HAP-1 (cell line): ENCODE measurements around the gene PDE8A.

ENCODE experiments used
- DNase-seq, 2 experiments: peaks; one replicate each; pipeline ENCODE4 v3.0.0-alpha.2; 2016 to 2020; ENCODE audit warnings: low spot score in 2 of 2
- H3K27me3 ChIP-seq: fragments of 250-450 bp; sonication (Bioruptor Pico); 2 replicates; pipeline ENCODE4 v1.5.1; 2020; ENCODE audit warnings: low read depth, mild to moderate bottlenecking, moderate library complexity
- H3K36me3 ChIP-seq: fragments of 250-450 bp; sonication (Bioruptor Pico); replicated peaks from 2 replicates; pipeline ENCODE4 v1.5.1; 2020; ENCODE audit warnings: mild to moderate bottlenecking
- H3K4me1 ChIP-seq: fragments of 250-450 bp; sonication (Bioruptor Pico); 2 replicates; pipeline ENCODE4 v1.5.1; 2020; ENCODE audit warnings: mild to moderate bottlenecking
- H3K4me3 ChIP-seq: fragments of 250-450 bp; sonication (Bioruptor Pico); 2 replicates; pipeline ENCODE4 v1.5.1; 2020; ENCODE audit warnings: mild to moderate bottlenecking, moderate library complexity
- H3K9me3 ChIP-seq: fragments of 250-450 bp; sonication (Bioruptor Pico); 2 replicates; pipeline ENCODE4 v1.5.1; 2020; ENCODE audit warnings: mild to moderate bottlenecking, moderate library complexity
- in situ Hi-C: fragments of 300-500 bp; cut with MboI; formaldehyde crosslinking; loops from 3 replicates; pipeline ENCODE4 v1.14.3; 2020; ENCODE audit warnings: low sequenced_read_pairs, inconsistent platforms, mixed read lengths

The PDE8A gene

GRCh38 chr15:85091990-85092389 lies 110.3 kb downstream of the PDE8A start:
- Histone ChIP-seq H3K4me1 (no peaks in the 10 kb centered on the region), H3K4me3 (no peak overlapping the region), H3K27me3 (no peaks in the 10 kb centered on the region), H3K9me3 (no peaks in the 10 kb centered on the region), H3K36me3 (peaks cover 44% of the 10 kb centered on the region)
- DNase-seq, result no peak
- in situ Hi-C loops, result no loop called here

GRCh38 chr15:85094685-85095084 lies 113.0 kb downstream of the PDE8A start:
- Histone ChIP-seq H3K9me3 (no peaks in the 10 kb centered on the region), H3K4me3 (no peak overlapping the region), H3K36me3 (peaks cover 35% of the 10 kb centered on the region), H3K27me3 (no peaks in the 10 kb centered on the region), H3K4me1 (no peaks in the 10 kb centered on the region)
- DNase-seq, result no peak
- in situ Hi-C loops, result no loop called here

GRCh38 chr15:85095566-85095965 lies 113.9 kb downstream of the PDE8A start:
- no peak overlapping the region for H3K4me3 ChIP-seq
- no peaks in the 10 kb centered on the region for H3K27me3 ChIP-seq
- H3K9me3 ChIP-seq, result no peaks in the 10 kb centered on the region
- peaks cover 37% of the 10 kb centered on the region for H3K36me3 ChIP-seq
- H3K4me1 ChIP-seq, result no peaks in the 10 kb centered on the region
- in situ Hi-C loops, result no loop called here
- no peak for DNase-seq

GRCh38 chr15:85097250-85097649 lies 115.6 kb downstream of the PDE8A start:
- no peaks in the 10 kb centered on the region for H3K9me3 ChIP-seq
- H3K36me3 ChIP-seq, result peaks cover 29% of the 10 kb centered on the region
- no peak overlapping the region for H3K4me3 ChIP-seq
- H3K27me3 ChIP-seq, result no peaks in the 10 kb centered on the region
- H3K4me1 ChIP-seq, result no peaks in the 10 kb centered on the region
- DNase-seq, result no peak
- in situ Hi-C loops, result no loop called here

GRCh38 chr15:85097725-85098124 lies 116.1 kb downstream of the PDE8A start:
- H3K27me3 ChIP-seq, result no peaks in the 10 kb centered on the region
- peaks cover 26% of the 10 kb centered on the region for H3K36me3 ChIP-seq
- no peak overlapping the region for H3K4me3 ChIP-seq
- H3K9me3 ChIP-seq, result no peaks in the 10 kb centered on the region
- H3K4me1 ChIP-seq, result no peaks in the 10 kb centered on the region
- in situ Hi-C loops, result no loop called here
- no peak for DNase-seq

- Histone ChIP-seq H3K36me3 (peaks cover 26% of the 10 kb centered on the region), H3K4me3 (no peak overlapping the region), H3K9me3 (no peaks in the 10 kb centered on the region), H3K27me3 (no peaks in the 10 kb centered on the region), H3K4me1 (no peaks in the 10 kb centered on the region)
- no peak for DNase-seq
- in situ Hi-C loops, result no loop called here
These were observed 117.6 kb downstream of the PDE8A start for GRCh38 chr15:85099195-85099803.

GRCh38 chr15:85100186-85100937 lies 118.7 kb downstream of the PDE8A start:
- H3K4me1 ChIP-seq, result no peaks in the 10 kb centered on the region
- in situ Hi-C loops, result no loop called here
- no peak for DNase-seq
- no peaks in the 10 kb centered on the region for H3K9me3 ChIP-seq
- no peaks in the 10 kb centered on the region for H3K27me3 ChIP-seq
- H3K36me3 ChIP-seq, result peaks cover 22% of the 10 kb centered on the region
- H3K4me3 ChIP-seq, result no peak overlapping the region

- no peak for DNase-seq
- no peaks in the 10 kb centered on the region for H3K4me1 ChIP-seq
- no peak overlapping the region for H3K4me3 ChIP-seq
- in situ Hi-C loops, result no loop called here
- no peaks in the 10 kb centered on the region for H3K9me3 ChIP-seq
- peaks cover 11% of the 10 kb centered on the region for H3K36me3 ChIP-seq
- H3K27me3 ChIP-seq, result no peaks in the 10 kb centered on the region
These were observed 122.9 kb downstream of the PDE8A start for GRCh38 chr15:85104584-85104983.

GRCh38 chr15:85108136-85108535 lies 126.5 kb downstream of the PDE8A start:
- H3K4me1 ChIP-seq, result no peaks in the 10 kb centered on the region
- no peak overlapping the region for H3K4me3 ChIP-seq
- in situ Hi-C loops, result no loop called here
- H3K9me3 ChIP-seq, result no peaks in the 10 kb centered on the region
- peaks cover 7% of the 10 kb centered on the region for H3K36me3 ChIP-seq
- DNase-seq, result no peak
- no peaks in the 10 kb centered on the region for H3K27me3 ChIP-seq

GRCh38 chr15:85109333-85109732 lies 127.7 kb downstream of the PDE8A start:
- peaks cover 18% of the 10 kb centered on the region for H3K36me3 ChIP-seq
- no peak for DNase-seq
- in situ Hi-C loops, result no loop called here
- no peaks in the 10 kb centered on the region for H3K9me3 ChIP-seq
- H3K4me1 ChIP-seq, result no peaks in the 10 kb centered on the region
- H3K4me3 ChIP-seq, result no peak overlapping the region
- H3K27me3 ChIP-seq, result no peaks in the 10 kb centered on the region

GRCh38 chr15:85112997-85113396 lies 131.3 kb downstream of the PDE8A start:
- peaks cover 46% of the 10 kb centered on the region for H3K36me3 ChIP-seq
- in situ Hi-C loops, result no loop called here
- H3K4me3 ChIP-seq, result no peak overlapping the region
- H3K27me3 ChIP-seq, result no peaks in the 10 kb centered on the region
- no peaks in the 10 kb centered on the region for H3K9me3 ChIP-seq
- H3K4me1 ChIP-seq, result no peaks in the 10 kb centered on the region
- no peak for DNase-seq

- DNase-seq, result no peak
- Histone ChIP-seq H3K9me3 (no peaks in the 10 kb centered on the region), H3K4me3 (no peak overlapping the region), H3K36me3 (peaks cover 53% of the 10 kb centered on the region), H3K4me1 (no peaks in the 10 kb centered on the region), H3K27me3 (no peaks in the 10 kb centered on the region)
- in situ Hi-C loops, result no loop called here
These were observed 133.2 kb downstream of the PDE8A start for GRCh38 chr15:85114886-85115285.

GRCh38 chr15:85116066-85116465 lies 134.4 kb downstream of the PDE8A start:
- Histone ChIP-seq H3K4me3 (no peak overlapping the region), H3K27me3 (no peaks in the 10 kb centered on the region), H3K9me3 (no peaks in the 10 kb centered on the region), H3K36me3 (peaks cover 50% of the 10 kb centered on the region), H3K4me1 (no peaks in the 10 kb centered on the region)
- in situ Hi-C loops, result no loop called here
- no peak for DNase-seq

GRCh38 chr15:85116494-85116893 lies 134.8 kb downstream of the PDE8A start:
- in situ Hi-C loops, result no loop called here
- Histone ChIP-seq H3K27me3 (no peaks in the 10 kb centered on the region), H3K4me1 (no peaks in the 10 kb centered on the region), H3K9me3 (no peaks in the 10 kb centered on the region), H3K4me3 (no peak overlapping the region), H3K36me3 (peaks cover 53% of the 10 kb centered on the region)
- DNase-seq, result no peak
